MM.1S (cell line): ENCODE measurements around the gene ACTN1.

Experiments
- CTCF ChIP-seq: fragments of 300-600 bp; sonication (generic); IDR thresholded peaks from 2 replicates; pipeline ENCODE4 v1.5.1; 2016; ENCODE audit warnings: antibody characterized with exemption, low read length, mixed read lengths
- EZH2 ChIP-seq: fragments of 300-600 bp; sonication (generic); optimal IDR thresholded peaks from 2 replicates; pipeline ENCODE3; 2017; ENCODE audit warnings: low read depth, mild to moderate bottlenecking, antibody characterized with exemption, low read length, mixed read lengths
- EZH2phosphoT487 ChIP-seq: fragments of 300-600 bp; sonication (generic); IDR thresholded peaks from 2 replicates; pipeline ENCODE4 v1.6.1; 2018; ENCODE audit warnings: antibody characterized with exemption, low read length

- no peak for TF ChIP-seq EZH2
- no peak for TF ChIP-seq CTCF
- no peak for TF ChIP-seq EZH2phosphoT487
These were observed 124.7 kb downstream of the ACTN1 start for GRCh38 chr14:68854421-68854820.
